Stimulated activated CD8-positive, alpha-beta memory T cell treated with anti-CD3 and anti-CD28 coated beads, Interleukin-2, amount 100 ng/mL, for 48 hours (primary cell): ENCODE results near the gene COPB2.

Experiments
- DNase-seq, 2 donors: peaks; one replicate each; pipeline ENCODE4 v3.0.0-alpha.2; 2020; ENCODE audit warnings: low read depth in 2 of 2

COPB2 gene

DNA sequence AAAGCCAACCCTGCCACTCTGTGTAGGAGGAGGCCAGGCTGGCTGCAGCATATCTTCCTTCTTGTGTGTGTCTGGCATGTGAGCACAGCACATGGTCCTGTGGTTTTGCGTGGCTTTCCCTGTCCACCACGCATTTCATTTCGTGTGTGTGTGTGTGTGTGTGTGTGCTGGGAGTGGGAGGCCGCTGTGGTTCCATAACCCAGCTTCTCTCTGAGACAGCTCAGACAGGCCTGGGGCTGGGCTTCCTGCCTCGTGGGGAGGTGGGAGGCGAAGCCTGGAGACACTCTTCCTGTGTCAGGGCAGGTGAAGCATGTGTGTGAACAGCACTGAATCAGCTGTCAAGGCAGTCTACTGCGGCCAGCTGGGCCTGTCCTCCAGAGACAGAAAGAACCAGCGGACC is 61.6 kb downstream of the COPB2 start:
- DNase-seq: no peak

DNA sequence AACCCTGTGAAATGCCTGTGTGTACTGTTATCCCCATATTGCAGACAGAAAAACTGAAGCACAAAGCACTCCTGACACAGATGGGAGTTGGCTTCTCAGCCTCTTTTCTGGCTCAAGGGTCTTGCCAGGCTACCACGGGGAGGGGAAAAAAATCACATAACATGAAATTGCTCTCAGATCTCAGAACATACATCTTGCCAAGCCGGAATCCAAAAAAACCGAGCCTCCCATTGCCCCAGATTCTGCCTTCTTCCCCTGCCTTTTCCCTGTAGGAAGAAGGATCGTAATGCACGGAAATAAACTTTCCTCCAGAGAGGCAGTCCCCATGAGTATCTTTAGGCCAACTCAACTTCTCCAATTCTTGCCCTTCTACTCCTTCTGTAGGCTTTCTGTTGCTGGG is 62.2 kb downstream of the COPB2 start:
- DNase-seq: no peak

DNA sequence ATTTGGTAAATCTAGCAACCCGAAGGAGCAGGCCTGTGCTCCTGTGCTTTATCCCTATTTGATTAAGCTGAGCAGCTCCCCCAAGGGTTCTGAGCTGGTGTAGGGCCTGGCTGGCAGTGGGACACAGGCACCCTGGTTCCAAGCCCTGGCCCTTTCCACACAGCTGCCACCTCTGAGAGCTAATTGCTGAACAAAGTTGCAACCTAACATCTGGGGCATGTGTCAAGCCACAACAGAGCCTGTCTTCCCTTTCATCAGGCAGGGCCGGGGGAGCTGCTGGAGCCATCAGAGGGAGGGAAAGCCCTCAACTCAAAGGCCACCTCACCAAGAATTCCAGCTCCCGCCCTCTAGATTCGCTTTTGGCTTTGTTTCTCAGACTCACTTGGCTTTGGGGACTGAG is 62.7 kb downstream of the COPB2 start:
- no peak for DNase-seq

DNA sequence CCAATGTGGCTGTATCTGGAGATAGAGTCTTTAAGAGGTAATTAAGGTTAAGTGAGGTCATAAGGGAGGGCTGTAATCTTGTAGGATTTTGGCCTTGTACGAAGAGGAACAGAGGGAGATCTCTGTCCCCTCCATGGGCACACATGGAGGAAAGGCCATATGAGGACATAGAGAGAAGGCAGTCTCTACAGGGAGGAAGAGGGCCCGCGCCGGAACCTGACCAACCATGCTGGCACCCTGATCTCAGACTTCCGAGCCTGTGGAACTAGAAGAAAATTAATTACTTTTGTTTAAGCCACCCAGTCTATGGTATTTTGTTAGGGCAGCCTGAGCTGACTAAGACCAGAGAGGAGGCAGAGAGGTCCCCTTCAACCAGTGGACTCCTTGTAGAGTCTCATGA is 63.3 kb downstream of the COPB2 start:
- DNase-seq: no peak

DNA sequence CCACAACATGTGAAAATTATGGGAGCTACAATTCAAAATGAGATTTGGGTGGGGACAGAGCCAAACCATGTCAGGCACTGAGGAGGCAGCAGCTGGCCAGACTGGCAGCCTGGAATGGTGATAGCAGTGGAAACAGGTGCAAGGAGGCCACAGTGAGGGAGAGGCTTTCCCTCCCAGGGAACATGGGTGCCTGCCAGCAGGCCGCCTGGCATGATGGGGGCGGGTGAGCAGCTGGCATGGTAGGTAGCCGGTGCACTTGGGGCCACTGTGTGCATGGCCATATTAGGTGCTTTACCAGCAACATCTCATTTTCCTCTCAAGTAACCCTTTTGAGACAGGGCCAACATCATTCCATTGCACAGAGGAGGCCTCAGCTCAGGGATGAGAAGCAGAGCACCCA is 63.9 kb downstream of the COPB2 start:
- DNase-seq: no peak

DNA sequence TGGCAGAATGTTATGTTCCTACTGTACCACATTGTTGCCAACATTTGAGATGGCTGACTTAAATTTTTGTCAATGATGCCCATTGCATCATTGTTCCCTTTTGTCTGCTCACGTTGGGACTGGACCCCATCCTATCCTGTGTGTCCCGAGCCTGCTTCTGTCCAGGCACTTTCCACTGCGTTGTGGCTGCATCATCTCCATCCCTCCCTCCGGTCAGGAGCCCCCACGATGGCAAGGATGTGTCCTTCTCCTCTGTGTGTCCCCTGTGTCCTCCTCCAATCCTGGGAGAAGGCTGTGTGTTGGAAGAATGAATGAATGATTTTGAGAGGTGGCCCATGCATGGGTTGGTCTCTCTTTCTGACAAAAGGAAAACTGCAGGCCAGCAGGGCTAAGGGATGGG is 65.0 kb downstream of the COPB2 start:
- DNase-seq: no peak

DNA sequence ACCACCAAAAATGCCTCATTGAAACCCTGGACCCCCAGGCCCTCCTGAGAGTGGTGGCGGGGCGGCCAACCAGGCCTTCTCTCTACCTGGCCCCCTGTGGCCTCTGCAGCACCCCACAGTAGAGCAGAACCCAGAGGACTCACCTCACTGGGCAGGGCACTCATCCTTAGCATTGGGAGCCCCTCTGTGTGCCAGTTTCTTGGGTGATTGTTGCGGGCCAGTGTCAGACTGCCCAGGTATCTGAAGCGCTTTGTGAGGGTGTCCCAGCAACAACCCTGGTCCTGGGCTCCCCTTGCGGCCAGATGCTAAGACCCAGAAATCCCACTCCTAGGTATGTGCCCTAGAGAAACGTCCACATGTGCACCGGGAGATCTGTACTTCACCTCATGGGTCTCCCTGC is 66.3 kb downstream of the COPB2 start:
- DNase-seq: no peak

DNA sequence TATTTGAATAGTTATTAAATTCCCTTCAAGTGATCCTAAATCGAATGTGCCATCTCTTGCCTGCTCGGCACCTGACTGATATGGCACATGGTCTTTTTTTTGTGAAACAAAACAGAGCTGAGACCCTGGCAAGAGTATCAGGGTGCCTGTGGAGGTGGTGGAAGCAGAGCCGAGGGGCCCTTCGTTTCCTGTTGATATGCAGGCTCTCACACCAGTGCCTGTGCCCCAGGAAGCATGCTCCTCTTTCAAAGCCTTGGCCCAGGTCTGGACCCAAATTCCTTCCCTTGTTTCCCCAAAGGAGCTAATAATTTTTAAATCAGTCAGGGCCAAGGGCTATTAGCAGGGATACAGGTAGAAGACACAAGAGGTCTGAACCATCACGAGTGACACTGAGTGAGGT is 67.1 kb downstream of the COPB2 start:
- no peak for DNase-seq

DNA sequence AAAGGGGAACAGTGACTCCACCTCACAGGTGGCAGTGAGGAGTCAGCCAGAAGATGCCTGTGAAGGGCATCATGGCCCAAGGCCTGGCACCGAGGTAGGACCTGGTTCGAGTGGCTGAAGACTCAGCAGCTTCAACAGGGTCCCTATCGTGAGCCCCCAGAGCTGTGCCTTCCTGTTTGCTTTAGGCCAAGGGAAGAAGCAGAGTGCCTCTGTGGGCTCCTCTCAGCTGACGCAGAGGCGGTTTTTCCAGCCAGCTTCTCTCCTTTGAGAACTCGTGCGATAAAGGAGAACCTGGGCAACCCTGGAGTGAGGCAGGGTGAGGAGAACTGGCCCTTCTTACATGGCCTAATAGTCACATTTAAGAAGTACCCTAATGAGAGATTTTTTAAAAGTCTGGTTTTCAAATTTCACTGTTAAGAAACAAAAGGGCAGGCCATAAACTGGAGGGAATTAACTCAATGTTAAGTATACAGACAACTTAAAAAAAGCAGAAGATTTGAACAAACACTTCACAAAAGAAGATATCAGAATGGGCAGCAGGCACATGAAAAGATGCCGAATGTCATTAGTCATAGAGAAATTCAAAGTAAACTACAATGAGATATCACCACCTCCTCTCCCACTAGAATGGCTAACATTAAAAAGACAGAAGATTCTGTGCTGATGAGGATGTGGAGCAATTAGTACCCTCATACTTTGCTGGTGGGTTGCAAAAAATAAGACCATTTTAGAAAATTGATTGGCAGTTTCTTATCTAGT is 68.7 kb downstream of the COPB2 start:
- DNase-seq: no peak

DNA sequence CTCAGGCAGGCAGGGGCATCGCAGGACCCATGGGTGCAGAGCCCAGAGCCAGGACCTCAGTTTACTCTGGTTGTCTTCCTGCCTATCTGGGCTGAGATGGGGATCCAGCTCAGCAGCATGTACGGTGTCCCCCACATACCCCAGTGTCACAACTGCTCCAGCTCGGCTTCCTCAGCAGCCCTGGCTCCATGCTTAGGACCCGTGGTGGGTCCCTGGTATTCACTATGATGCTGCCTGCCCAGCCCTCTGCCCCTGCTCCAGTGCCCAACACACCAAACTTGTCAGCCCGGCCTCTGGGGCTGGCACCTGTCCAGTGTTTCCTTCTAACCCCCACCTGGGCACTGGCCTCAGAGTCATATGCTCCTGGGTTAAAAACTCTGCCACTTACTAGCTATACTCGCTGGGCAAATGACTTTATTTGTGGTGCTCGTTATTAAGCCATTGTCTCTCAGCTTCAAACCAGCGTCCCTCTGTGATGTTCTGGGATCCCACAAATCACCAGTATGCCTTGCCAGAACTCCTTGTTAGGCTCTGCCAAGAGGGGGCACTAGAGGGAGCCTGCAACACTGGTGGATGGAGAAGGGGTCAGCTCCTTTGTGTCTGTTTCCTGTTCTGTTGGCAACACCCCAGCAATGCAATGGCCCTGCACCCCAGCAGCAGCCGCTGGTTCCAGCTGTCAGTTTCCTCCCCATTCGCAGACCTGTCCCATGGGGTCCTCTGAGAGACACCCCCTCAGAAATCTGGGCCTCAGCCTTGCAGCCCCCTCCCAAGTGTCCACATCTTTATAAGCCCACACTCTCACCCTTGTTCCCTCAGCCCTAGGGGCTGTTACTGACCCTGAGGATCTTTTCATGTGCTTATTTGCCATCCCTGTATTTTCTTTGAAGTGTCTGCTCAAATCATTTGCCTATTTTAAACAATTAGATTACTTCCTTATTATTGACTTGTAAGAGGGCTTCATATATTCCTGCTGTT is 69.7 kb downstream of the COPB2 start:
- no peak for DNase-seq

DNA sequence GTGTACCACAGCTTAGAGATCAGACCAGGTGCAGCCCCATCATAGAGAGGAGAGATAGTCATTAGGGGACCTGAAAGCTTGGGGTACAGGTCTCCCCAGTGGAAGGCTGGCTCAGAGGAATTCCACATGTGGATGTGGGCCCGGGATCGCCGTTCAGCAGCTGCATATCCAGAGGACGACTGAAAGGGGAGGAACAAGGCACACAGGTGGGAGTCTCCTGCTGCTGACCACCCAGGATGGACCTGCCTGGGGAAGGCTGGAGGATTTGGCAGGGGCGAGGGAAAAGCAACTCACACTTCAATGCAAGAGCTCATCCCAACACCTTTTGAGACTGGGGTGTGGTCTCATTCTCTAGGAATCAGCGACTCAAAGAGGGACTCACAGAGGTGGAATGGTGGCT is 70.6 kb downstream of the COPB2 start:
- no peak for DNase-seq

DNA sequence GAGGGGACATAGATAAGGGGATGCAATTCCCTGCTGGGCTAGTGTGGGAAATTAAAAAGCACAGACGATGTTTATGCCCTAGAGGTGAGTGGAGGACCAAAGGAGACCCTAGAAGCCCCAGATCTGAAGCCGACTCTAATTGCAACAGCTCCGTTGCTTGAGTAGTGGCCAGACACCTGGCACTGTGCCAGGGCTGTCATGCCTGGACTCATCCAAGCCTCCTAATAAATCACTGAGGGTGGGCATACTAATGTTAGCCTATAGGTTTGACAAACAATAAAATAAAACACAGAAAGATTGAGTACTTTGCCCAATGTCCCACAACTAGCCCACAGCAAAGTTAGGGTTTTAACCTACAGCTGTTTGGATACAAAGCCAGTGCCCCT is 71.0 kb downstream of the COPB2 start:
- no peak for DNase-seq

DNA sequence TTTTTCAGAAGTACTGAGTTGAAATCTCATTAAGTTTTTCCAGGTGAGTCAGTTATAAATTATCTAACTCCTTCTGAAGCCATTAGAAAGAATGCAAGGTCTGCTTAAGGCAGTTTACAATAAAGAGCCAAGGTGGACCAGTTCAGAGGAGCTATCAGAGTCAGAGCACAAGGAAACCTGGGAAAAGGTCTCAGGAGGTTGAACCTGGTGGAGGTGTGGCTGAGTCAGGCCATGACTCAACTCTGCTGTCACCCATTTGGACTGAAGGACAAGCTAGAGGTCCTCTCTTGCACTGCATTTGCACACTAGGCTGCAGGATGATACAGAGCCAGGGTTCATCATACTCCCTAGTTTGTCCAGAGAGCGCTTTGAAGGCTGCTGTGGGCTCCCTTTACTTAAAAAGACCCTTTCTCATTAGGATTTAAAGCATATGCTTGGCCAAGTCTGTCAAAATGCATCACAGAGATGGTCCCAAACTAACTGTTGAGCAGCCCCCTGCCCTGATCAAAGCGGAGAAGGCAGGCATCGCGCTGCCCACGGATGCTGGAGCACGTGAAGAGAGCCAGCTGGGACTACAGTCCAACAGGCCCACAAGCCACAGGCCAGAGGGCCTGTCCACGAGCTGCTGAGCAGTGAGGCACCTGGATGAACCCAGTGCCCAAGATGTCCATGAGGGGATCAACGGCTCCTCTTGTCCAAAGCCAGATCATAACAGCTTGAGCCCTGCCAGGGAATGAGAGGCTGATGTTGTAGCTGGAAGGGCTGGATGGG is 71.6 kb downstream of the COPB2 start:
- no peak for DNase-seq

DNA sequence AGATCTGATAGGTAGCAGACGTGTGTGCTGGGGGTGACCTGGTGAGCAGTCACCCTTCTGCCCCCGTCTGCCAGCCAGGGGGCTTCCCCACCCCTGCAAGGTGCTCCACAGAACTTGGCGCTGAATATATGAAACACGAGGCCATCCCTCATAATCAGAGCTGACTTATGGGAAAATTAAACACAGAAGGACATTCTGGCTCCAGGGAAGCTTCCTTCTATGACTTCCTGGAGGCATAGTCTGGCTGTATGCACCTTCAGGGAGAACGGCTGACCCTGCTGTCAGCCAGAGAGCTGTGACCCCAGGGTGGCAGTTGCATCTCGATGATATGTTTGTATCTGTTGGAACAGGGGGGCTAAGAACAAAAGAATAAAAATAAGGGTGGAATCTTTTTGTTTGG is 72.2 kb downstream of the COPB2 start:
- DNase-seq: no peak

DNA sequence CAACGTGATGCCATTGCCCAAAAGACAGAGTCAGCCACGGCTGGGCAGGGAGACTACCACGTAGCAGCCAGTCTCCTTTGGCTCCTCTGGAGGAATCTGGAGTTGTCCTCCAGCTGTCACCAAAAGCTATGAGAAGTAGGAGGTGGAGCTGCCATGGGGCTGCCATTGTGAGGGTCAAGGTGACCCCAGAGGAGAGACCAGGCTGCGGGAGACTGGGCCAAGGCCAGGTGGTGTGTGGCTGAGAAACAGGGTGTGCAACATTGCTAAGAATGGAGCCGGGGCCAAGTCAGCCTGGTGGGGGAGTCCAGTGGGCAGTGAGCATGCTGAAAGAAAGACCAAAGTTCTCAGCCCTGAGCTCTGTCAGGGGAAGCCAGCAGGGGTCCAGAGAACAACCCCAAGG is 75.5 kb downstream of the COPB2 start:
- no peak for DNase-seq

DNA sequence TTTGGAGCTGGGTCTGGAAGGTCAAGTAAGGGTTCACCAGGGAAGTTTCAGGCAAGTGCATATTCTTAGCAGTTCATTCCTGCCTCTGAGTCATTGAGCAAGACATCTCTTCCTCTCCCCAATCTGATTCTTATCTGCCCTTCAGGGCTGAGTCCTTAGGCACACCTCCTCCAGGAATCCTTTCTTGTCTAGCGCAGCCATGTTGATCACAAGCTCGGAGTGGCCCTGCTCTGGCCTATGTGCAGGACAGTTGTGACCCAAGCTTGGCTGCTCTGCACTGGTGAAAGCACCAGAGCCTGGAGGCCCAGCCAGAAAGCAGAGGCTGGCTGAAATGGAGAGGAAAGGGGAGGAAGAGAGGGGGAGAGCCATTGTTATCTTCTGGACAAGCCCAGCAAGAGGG is 76.5 kb downstream of the COPB2 start:
- no peak for DNase-seq

DNA sequence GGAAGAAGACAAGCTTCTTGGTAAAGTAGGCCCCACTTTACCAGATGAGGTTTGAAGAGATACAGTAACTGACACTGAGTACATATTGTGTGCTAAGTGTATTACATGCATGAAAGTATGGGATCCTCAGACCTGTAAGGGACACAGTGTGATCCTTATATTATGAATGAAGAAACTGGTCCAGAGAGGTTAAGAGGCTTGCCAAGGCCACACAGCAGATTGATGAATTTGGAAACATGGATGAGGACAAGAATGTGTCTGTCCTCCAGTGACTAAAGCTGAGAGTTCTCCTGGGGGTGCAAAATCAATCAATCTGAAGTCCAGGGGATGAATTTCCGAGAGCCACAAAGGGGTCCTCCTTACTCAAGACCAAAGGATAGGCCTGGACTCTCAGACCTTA is 77.0 kb downstream of the COPB2 start:
- no peak for DNase-seq

DNA sequence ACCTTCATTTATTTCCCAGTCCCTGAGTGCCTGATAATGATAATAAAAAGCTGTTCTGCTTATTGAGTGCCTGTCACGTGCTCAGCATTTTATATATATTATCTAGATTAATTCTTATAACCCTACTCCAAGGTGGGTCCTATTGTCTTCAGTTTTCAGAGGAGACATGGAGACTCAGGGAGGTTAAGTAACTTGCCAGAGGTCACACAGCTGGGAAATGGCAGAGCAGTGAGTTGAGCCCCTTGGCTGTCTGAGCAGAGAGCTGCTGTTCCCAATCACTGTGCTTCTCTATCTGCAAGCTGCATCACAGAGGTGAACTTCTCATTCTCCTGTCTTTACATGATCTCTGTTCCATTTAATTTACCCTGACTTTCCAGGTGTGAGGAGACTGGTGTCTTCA is 77.9 kb downstream of the COPB2 start:
- no peak for DNase-seq

DNA sequence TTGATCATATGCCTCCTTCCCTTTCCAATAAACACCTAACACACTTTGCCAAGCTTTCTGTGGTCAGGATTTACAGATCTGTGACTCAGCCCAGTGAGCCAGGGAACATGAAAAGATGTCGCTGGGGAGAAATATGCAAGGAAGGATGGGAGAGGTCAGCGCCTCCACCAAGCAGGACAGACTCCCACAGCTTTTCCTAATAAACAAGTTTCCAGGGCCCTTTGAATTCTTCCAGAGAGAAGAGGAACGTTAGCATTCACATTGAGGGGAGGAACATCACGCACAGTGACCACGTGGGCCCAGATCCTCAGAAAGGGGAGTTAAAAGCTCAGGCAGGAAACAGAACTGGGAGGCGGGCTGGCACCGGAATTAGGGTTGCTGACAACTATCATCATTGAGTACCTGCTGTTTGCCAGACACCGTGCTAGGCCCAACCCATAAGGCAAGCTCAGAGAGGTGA is 78.9 kb downstream of the COPB2 start:
- DNase-seq: no peak

DNA sequence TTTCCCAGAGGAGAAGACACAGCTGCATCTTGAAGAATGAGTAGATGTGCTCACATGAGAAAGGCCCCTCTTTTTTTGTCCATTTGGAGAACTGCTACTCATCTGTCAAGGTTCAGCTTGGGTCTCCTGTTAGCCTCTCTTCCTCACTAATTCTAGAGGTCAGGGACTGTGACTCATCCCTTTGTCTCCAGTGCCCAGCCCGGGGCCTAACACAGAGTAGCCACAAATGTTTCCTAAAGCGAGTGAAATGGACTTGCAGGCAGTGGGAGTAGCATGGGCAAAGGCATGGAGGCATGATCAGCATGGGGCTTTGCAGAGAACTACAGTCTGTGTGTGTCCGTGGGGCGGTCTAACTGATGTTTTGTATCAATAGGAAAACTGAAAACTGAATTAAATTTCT is 79.6 kb downstream of the COPB2 start:
- DNase-seq: no peak

DNA sequence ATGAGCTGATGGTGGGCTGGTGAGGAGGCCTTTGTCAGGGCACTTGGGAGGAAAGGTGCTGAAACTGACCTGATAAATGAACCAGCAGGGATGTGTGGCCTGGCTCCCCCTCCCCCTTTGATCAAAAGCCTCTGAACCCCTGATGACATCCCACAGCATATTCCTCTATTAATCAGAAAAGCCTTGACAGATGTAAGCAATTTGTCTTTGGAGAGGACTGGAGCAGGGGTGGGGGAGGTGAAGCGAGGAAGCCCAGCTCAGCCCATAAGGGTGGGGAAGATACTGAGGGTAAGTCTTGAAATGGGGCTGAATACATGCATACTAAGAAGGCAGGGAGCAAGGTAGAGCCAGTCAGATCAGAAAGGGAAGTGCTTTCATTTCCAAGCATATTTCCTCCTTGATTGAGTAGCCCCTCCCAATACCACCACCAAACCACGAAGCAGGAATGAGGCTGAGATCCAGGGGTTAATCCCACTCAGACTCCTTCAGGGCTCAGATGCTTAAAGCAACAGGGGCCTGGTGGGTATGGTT is 80.3 kb downstream of the COPB2 start:
- no peak for DNase-seq

DNA sequence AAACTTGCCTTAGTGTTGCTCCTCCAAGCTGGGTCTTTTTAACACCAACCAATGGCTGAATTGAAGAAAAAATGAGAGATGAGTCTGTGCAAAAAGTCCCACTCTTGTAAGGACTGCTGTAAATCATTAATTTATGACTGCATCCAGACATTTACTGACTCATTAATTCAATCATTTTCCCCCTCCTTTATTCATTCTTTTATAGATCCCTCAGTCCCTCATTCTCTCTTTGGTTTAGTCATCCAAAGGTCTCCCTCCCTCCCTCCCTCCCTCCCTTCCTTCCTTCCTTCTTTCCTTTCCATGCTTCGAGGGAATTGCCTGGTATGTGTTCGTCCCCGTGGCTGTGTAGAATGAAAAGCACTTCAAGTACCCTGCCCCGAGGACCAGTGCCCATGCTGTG is 80.9 kb downstream of the COPB2 start:
- DNase-seq: no peak
